NCI-H1930 (cell line): Measurements from ENCODE around the gene SCAMP5.

Experiments
- DNase-seq, 2 experiments: peaks; one replicate each; lab custom pipeline; 2025; lab: John Stamatoyannopoulos, UW

Gene SCAMP5

DNA sequence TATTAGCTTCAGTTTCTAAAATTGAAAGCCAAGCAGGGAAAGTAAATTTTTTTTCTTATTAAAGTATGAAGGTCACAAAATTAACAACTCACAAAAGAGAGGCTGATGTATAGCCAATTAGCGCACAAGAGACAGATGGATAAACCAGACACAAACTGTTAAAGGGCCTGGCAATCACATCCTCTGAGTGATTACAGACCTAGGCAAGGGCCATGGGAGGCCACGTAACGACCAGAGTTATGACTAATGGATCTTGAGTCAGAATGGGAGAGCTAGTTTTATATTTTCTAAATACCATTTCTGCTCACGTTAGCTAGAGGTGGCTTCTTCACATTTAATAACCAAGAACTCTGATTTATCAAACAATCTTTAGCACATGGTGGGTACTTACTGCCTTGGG is 17.8 kb upstream of the SCAMP5 start:
- no peak for DNase-seq

- DNase-seq, result no peak
Measured at GRCh38 chr15:74978077-74978476, 17.3 kb upstream of the SCAMP5 start.

DNA sequence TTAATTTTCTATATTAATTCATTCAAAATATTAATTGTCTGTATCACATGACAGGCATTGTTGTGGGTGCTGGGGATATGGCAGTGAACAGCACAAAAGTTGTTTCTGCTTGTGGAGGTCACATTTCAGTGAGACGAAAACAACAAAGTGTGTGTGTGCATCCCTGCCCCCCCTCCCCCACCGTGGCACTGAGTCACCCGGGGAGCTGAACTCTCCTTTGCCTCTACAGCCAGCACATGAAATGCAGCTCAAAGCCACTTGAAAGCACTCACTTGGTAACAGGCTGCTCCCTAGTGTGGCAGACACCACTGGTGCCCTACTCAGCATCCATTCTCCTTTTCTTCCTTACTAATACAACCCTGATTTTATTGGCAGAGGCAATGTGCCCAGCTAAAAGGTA is 16.9 kb upstream of the SCAMP5 start:
- DNase-seq, result no peak

DNA sequence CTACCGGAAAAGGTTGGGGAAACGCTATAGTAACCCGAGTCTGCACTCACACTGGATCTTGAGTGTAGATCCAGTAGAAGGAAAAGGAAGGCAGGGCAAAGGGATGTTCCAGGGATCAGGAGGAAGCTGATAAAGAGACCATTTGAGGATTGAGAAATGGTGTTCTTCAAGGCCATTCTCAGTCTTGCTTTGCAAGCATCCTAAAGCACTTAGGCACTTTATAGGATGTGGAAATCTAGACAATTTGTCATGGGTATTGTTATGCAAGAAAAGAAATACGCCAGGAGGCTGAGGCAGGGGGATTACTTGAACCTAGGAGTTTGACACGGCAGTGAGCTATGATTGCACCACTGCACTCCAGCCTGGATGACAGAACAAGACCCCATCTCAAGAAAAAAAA is 13.2 kb upstream of the SCAMP5 start:
- DNase-seq, result no peak

GRCh38 chr15:74983725-74984231 is 11.6 kb upstream of the SCAMP5 start:
- DNase-seq, result no peak

- DNase-seq, result peak in 1 of 2 experiments; percentile 22
Measured at GRCh38 chr15:74988007-74988800, 7.2 kb upstream of the SCAMP5 start.

GRCh38 chr15:74989527-74989926 is 5.8 kb upstream of the SCAMP5 start:
- DNase-seq, result no peak

DNA sequence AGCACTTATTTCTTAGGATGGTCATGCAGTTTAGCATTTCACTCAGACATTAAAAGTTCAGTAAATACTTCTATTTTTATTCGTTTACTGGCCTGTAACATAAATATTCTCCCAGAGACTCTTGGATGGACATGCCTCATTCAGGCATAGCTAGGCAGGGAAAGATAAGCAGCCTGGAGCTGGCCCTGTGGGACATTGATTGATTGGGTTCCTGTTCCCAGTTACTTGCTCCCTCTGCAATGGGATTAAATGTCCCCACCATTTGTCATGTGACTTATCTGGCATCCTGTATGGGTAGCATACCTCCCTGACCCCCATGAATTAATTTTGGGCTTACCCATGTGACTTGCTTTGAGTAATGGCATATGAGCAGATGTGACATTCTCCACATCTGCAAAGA is 2.7 kb upstream of the SCAMP5 start:
- no peak for DNase-seq

GRCh38 chr15:74994236-74994635 is 1.1 kb upstream of the SCAMP5 start:
- no peak for DNase-seq

- no peak for DNase-seq
Measured at GRCh38 chr15:74994685-74995084, 678 bp upstream of the SCAMP5 start.

DNA sequence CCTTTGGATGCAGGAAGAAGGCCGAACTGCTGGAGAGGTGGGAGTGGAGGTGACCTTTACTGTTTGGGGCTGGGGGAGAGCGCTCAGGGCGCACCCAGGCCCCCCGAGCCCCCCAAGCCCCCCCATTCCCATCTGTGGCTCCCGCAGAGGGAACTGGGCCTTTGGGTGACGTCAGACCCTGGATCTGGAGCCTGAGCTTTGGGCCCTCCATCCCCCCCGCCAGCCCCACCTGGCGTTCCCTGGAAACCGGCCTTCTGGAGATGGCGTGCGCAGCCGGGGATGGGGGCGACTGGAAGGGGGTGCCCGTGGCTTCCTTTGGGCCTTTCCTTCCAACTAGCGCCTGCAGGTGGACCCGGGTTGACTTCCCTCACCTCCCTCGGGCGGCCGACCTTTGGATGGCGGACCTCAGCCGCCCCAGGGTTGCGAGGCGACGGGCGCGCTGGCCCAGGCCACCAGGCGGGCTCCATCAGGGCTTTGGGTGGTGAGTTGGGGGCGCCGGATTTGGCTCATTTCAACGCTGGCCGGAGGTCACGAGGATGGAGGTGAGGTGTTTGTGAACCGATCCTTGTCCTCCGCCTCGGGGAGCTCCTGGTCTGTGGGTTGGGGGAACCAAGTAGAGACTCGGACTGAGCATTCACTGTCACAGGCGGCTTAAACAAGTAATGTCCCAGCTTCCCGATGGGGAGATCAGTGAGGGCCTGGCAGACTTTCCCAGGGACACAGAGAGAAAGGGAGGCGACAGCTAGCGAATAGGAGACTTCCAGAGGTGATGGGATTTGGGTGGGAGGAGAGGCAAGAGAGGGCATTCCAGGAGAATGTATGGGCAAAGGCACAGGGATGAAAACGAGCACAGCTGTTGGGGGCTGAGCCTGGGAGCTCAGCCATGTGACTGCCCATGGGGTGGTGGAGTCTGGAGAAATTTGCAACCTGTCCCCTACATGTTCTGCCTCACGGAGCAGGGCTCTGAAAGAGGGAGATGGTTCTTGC is 709 bp downstream of the SCAMP5 start:
- DNase-seq, result no peak

- DNase-seq, result no peak
Measured at GRCh38 chr15:74997141-74997540, 1.8 kb downstream of the SCAMP5 start.

- DNase-seq, result no peak
Measured at GRCh38 chr15:74997543-74997942, 2.2 kb downstream of the SCAMP5 start.

- DNase-seq, result no peak
Measured at GRCh38 chr15:75001310-75001709, 5.9 kb downstream of the SCAMP5 start.

DNA sequence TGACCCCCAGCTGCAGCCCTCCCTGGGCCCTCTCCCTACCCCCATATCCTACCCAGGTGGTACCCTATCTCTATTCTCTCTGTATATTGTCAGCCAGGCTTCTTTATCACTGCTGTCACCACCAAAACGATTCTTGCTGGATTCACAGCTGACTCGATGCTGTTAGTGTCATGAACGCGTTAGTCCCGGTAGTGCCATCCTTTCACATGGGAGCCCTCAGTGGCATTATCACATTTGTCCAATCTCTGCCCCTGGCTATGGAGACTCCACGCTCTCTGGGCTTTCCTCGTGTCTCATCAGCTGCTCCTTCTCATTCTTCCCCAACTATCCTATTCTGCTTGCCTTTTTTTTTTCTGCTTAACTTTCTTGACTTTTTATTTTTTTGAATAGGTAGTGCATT is 7.0 kb downstream of the SCAMP5 start:
- DNase-seq, result no peak

DNA sequence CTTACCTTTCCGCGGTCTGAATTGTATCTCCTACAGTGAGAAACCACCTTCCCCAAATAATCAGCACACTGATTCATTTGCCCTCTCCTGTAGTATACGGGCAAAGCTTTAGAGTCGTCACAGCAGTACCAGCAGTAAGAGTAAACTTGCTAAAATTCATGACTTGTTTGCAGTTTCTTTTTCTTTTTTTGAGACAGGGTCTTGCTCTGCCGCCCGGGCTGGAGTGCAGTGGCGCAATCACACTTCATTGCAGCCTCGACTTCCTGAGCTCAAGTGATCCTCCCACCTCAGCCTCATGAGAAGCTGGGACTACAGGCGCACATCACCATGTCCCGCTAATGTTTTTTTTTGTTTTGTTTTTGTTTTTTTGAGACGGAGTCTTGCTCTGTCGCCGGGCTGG is 11.9 kb downstream of the SCAMP5 start:
- DNase-seq, result no peak

DNA sequence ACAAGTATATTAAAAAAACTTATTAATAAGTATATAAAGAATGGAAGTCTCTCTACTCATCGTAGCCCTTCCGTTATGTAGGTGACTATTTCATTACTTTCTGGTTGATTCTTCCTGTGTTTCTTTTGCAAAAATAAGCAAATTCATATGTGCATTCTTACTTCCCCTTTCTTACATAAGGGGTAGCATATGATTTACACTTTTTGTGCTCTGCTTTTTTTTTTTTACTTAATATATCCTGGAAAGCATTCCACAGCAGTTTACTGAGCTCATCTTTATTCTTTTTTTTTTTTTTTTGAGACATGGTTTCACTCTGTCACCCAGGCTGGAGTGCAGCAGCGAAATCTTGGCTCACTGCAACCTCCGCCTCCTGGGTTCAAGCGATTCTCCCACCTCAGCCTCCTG is 12.9 kb downstream of the SCAMP5 start:
- no peak for DNase-seq

DNA sequence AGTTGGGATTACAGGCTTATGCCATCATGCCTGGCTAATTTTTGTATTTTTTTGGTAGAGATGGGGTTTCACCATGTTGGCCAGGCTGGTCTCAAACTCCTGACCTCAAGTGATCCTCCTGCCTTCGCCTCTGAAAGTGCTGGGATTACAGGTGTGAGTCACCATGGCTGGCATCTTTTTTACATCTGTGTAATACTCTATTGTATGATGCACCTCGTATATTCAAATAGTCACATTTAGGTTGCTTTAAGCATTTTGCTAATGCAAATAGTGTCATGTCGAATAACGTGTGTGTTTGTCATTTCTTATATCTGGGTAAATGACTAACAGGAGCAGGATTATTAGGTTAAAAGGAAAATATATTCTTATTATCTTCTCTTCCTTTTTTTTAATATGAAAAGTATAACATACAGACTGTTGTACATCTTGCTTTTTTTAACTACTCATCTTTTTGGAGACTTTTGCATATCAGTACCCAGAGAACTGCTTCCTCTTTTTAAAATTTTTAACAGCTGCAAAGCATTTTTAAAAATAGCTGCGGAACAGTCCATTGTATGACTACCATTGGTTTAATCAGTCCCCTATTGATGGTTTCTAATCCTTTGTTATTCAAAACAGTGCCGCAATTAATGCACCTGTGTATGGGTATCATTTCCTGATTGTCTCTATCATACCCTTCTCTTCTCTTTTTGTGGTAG is 13.4 kb downstream of the SCAMP5 start:
- no peak for DNase-seq

- DNase-seq, result no peak
Measured at GRCh38 chr15:75016431-75016830, 21.1 kb downstream of the SCAMP5 start.

- no peak for DNase-seq
Measured at GRCh38 chr15:75019916-75020315, 24.6 kb downstream of the SCAMP5 start.

GRCh38 chr15:75021341-75021740 is 26.0 kb downstream of the SCAMP5 start:
- DNase-seq, result no peak

- no peak for DNase-seq
Measured at GRCh38 chr15:75022783-75023180, 27.4 kb downstream of the SCAMP5 start.
